Common myeloid progenitor, CD34-positive (primary cell): ENCODE measurements around the gene FAM53A.
"Not testable (repeated sequence)": the region's sequence is repeated elsewhere in the genome, so short reads cannot be mapped to it uniquely, and the experiment has no call there.

Source experiments
- CTCF ChIA-PET: fragments of 350-600 bp; sonication (Branson Sonifier 250); formaldehyde crosslinking; loops from one replicate; lab custom pipeline; 2021; ENCODE audit warnings: antibody characterized with exemption; lab: Charles Lee
- POLR2A ChIA-PET: fragments of 350-600 bp; sonication (Branson Sonifier 250); formaldehyde crosslinking; loops from one replicate; lab custom pipeline; 2021; ENCODE audit warnings: antibody characterized with exemption; lab: Charles Lee
- DNase-seq, 3 donors: peaks; one replicate each; pipeline versions ENCODE4 v3.0.0 to v3.0.0-alpha.2; 2013
- H3K27ac ChIP-seq, 2 experiments: 1 replicate in 1 of 2; 2 replicates in 1 of 2; pipeline ENCODE4 v1.7.0; 2013; ENCODE audit warnings: inconsistent platforms in 2 of 2, low read length in 2 of 2, mild to moderate bottlenecking in 2 of 2, low read depth in 1 of 2, moderate library complexity in 1 of 2; ENCODE audit not compliant: severe bottlenecking in 2 of 2, insufficient read depth in 1 of 2, poor library complexity in 1 of 2
- H3K27me3 ChIP-seq, 5 experiments: replicated peaks in 2 of 5; 1 replicate in 3 of 5; 2 replicates in 2 of 5; pipeline versions ENCODE4 v1.6.1 to v1.7.0; 2013; ENCODE audit warnings: low read length in 4 of 5, mild to moderate bottlenecking in 2 of 5, moderate library complexity in 2 of 5, inconsistent platforms in 1 of 5; ENCODE audit not compliant: insufficient read depth in 5 of 5, control insufficient read depth in 4 of 5
- H3K36me3 ChIP-seq, 4 experiments: 1 replicate in 2 of 4; 2 replicates in 2 of 4; pipeline versions ENCODE4 v1.6.1 to v1.7.0; 2013; ENCODE audit warnings: low read length in 3 of 4, control low read depth in 1 of 4, mild to moderate bottlenecking in 1 of 4; ENCODE audit not compliant: control insufficient read depth in 4 of 4, insufficient read depth in 4 of 4
- H3K4me1 ChIP-seq, 4 experiments: 1 replicate in 3 of 4; 2 replicates in 1 of 4; pipeline versions ENCODE4 v1.6.1 to v1.7.1; 2013; ENCODE audit warnings: low read length in 3 of 4, mild to moderate bottlenecking in 3 of 4, control low read depth in 1 of 4, inconsistent platforms in 1 of 4, moderate library complexity in 1 of 4; ENCODE audit not compliant: control insufficient read depth in 4 of 4, insufficient read depth in 4 of 4; ENCODE audit errors: control extremely low read depth in 1 of 4
- H3K4me3 ChIP-seq, 7 experiments: 1 replicate in 4 of 7; 2 replicates in 3 of 7; pipeline versions ENCODE4 v1.5.1 to v1.7.0; 2013; ENCODE audit warnings: mild to moderate bottlenecking in 7 of 7, low read length in 6 of 7, moderate library complexity in 6 of 7, inconsistent platforms in 2 of 7, low read depth in 2 of 7, control low read depth in 1 of 7; ENCODE audit not compliant: insufficient read depth in 4 of 7, control insufficient read depth in 1 of 7; ENCODE audit errors: extremely low read depth in 1 of 7
- H3K9me3 ChIP-seq, 5 experiments: 1 replicate in 4 of 5; 2 replicates in 1 of 5; pipeline versions ENCODE4 v1.6.1 to v1.7.1; 2013; ENCODE audit warnings: low read length in 4 of 5, mild to moderate bottlenecking in 2 of 5, inconsistent platforms in 1 of 5, low read depth in 1 of 5, moderate library complexity in 1 of 5; ENCODE audit not compliant: control insufficient read depth in 4 of 5, insufficient read depth in 2 of 5; ENCODE audit errors: control extremely low read depth in 1 of 5
- WGBS: methylation state at CpG from one replicate; pipeline ENCODE4 v1.1.5; 2013; ENCODE audit not compliant: insufficient coverage; 5-methylcytosine and 5-hydroxymethylcytosine counted together

The FAM53A gene

GRCh38 chr4:1640716-1641503 is 43.2 kb downstream of the FAM53A start:
- ChIA-PET POLR2A (interaction anchor here (0.6 kb wide), 1 partner anchor 922 kb away, joined by 3 read pairs; no protein-coding TSS in a partner anchor), CTCF (interaction anchor here (0.9 to 1.6 kb wide), 2 partner anchors 9 to 11 kb away, joined by 4 read pairs; no protein-coding TSS in a partner anchor)
- WGBS, result 91% methylated on average over 15 of the region's 35 CpGs
- not testable (repeated sequence) for H3K27me3 ChIP-seq, H3K27ac ChIP-seq, H3K36me3 ChIP-seq, H3K4me1 ChIP-seq, H3K9me3 ChIP-seq, DNase-seq, H3K4me3 ChIP-seq

- DNase-seq, result peak in 1 of 3 donors; percentile 9
- WGBS, result 94% methylated on average over 15 of the region's 16 CpGs
- CTCF ChIA-PET, result interaction anchor here (0.9 kb wide), 1 partner anchor 10 kb away, joined by 4 read pairs; no protein-coding TSS in a partner anchor
- Histone ChIP-seq H3K9me3 (peaks cover 0 to 4% (median under 1%) of the 10 kb centered on the region in 5 experiments), H3K27me3 (no peaks in the 10 kb centered on the region), H3K4me1 (peaks cover 0 to 4% (median 1%) of the 10 kb centered on the region in 4 experiments), H3K36me3 (no peaks in the 10 kb centered on the region), H3K27ac (no peak overlapping the region), H3K4me3 (no peak overlapping the region)
- POLR2A ChIA-PET, result interaction anchor here (0.6 kb wide), 1 partner anchor 921 kb away, joined by 3 read pairs; no protein-coding TSS in a partner anchor
Observed at GRCh38 chr4:1640190-1640589, 43.9 kb downstream of the FAM53A start.

- no peak overlapping the region for H3K27ac ChIP-seq
- no peaks in the 10 kb centered on the region for H3K36me3 ChIP-seq
- CTCF ChIA-PET, result no interaction called here
- H3K9me3 ChIP-seq, result peaks cover 0 to 5% (median 3%) of the 10 kb centered on the region in 5 experiments
- no peak overlapping the region for H3K4me3 ChIP-seq
- 99% methylated on average over 7 of the region's 11 CpGs for WGBS
- no peak for DNase-seq
- peaks cover 0 to 4% (median 1%) of the 10 kb centered on the region in 4 experiments for H3K4me1 ChIP-seq
- H3K27me3 ChIP-seq, result no peaks in the 10 kb centered on the region
- POLR2A ChIA-PET, result no interaction called here
Observed at GRCh38 chr4:1639299-1639868, 44.7 kb downstream of the FAM53A start.

GRCh38 chr4:1638873-1639272 is 45.2 kb downstream of the FAM53A start:
- H3K9me3 ChIP-seq, result peaks cover 0 to 5% (median 3%) of the 10 kb centered on the region in 5 experiments
- POLR2A ChIA-PET, result no interaction called here
- DNase-seq, result no peak
- no peaks in the 10 kb centered on the region for H3K27me3 ChIP-seq
- H3K27ac ChIP-seq, result no peak overlapping the region
- H3K4me1 ChIP-seq, result peaks cover 0 to 4% (median 1%) of the 10 kb centered on the region in 4 experiments
- CTCF ChIA-PET, result no interaction called here
- H3K4me3 ChIP-seq, result no peak overlapping the region
- WGBS, result 96% methylated on average over 6 of the region's 11 CpGs
- no peaks in the 10 kb centered on the region for H3K36me3 ChIP-seq

GRCh38 chr4:1638272-1638598 is 45.9 kb downstream of the FAM53A start:
- no peak for DNase-seq
- ChIA-PET CTCF (no interaction called here), POLR2A (no interaction called here)
- H3K4me1 ChIP-seq, result peaks cover 0 to 4% (median 1%) of the 10 kb centered on the region in 4 experiments
- H3K9me3 ChIP-seq, result peaks cover 0 to 5% (median 3%) of the 10 kb centered on the region in 5 experiments
- H3K27ac ChIP-seq, result no peak overlapping the region
- no peaks in the 10 kb centered on the region for H3K27me3 ChIP-seq
- WGBS, result 98% methylated on average over 5 of the region's 10 CpGs
- H3K4me3 ChIP-seq, result no peak overlapping the region
- H3K36me3 ChIP-seq, result no peaks in the 10 kb centered on the region

- no peak for DNase-seq
- Histone ChIP-seq H3K9me3 (peaks cover 0 to 5% (median 3%) of the 10 kb centered on the region in 5 experiments), H3K36me3 (no peaks in the 10 kb centered on the region), H3K27ac (no peak overlapping the region), H3K4me3 (no peak overlapping the region), H3K4me1 (peaks cover 0 to 4% (median 1%) of the 10 kb centered on the region in 4 experiments), H3K27me3 (no peaks in the 10 kb centered on the region)
- ChIA-PET POLR2A (no interaction called here), CTCF (no interaction called here)
- WGBS, result 97% methylated on average over 9 of the region's 12 CpGs
Observed at GRCh38 chr4:1637580-1638271, 46.4 kb downstream of the FAM53A start.
